GM12878 (cell line): ENCODE results near the gene DAZAP1. TPM values are rescaled to one million over a fixed set of nuclear protein-coding genes. Genes with fewer than 3 reads are reported as not detected.

Source experiments
- ATAC-seq: fragments of 200-7000 bp; cut with Tn5 transposase; 3 replicates; pipeline ENCODE4 v1.9.1; 2020; ENCODE audit warnings: mild to moderate bottlenecking, moderate library complexity
- BruUV-seq: library from RNA; stranded (reverse); fragments of 400-500 nt; replicated peaks from 2 replicates; lab custom pipeline; 2021; lab: Mats Ljungman, UMichigan
- CTCF ChIA-PET: fragments of 300-600 bp; sonication (Branson Sonifier 250); formaldehyde crosslinking; extraction: SDS; loops from one replicate; lab custom pipeline; 2021; ENCODE audit warnings: inconsistent platforms; lab: Yijun Ruan, JAX
- POLR2A ChIA-PET: fragments of 350-600 bp; formaldehyde crosslinking; extraction: SDS; loops from one replicate; lab custom pipeline; 2021; ENCODE audit warnings: inconsistent platforms; lab: Charles Lee
- RAD21 ChIA-PET: fragments of 300-600 bp; sonication (Branson Sonifier 250); formaldehyde crosslinking; loops from one replicate; lab custom pipeline; 2023; ENCODE audit warnings: antibody characterized with exemption; ENCODE audit not compliant: unreplicated experiment; lab: Charles Lee
- SMC1A ChIA-PET: fragments of 300-600 bp; sonication (Branson Sonifier 250); formaldehyde crosslinking; loops from one replicate; lab custom pipeline; 2023; ENCODE audit not compliant: unreplicated experiment, uncharacterized antibody; lab: Charles Lee
- DNase-seq: peaks from one replicate; pipeline ENCODE4 v3.0.0-alpha.2; 2011; ENCODE audit warnings: low read depth, low spot score
- FAIRE-seq: peaks from 3 replicates; lab custom pipeline; 2011; peaks lifted over from hg19 to GRCh38; lab: Jason Lieb, UNC
- H2AFZ ChIP-seq: 2 replicates; pipeline ENCODE4 v1.6.0; 2011; ENCODE audit warnings: low read depth, low read length, control low read depth; ENCODE audit not compliant: control insufficient read depth
- H3K27ac ChIP-seq: 2 replicates; pipeline ENCODE4 v1.5.1; 2011; ENCODE audit warnings: control low read depth; ENCODE audit not compliant: control insufficient read depth, insufficient read depth
- H3K27me3 ChIP-seq, 2 experiments: replicated peaks in 1 of 2; 2 replicates each; pipeline versions ENCODE4 v1.6.0 to v1.6.1; 2011; ENCODE audit warnings: low read length in 1 of 2; ENCODE audit not compliant: control insufficient read depth in 2 of 2, insufficient read depth in 2 of 2
- H3K36me3 ChIP-seq, 2 experiments: 2 replicates each; pipeline ENCODE4 v1.5.1; 2011; ENCODE audit warnings: low read length in 1 of 2; ENCODE audit not compliant: control insufficient read depth in 2 of 2, insufficient read depth in 2 of 2
- H3K4me1 ChIP-seq: 2 replicates; pipeline ENCODE4 v1.6.1; 2011; ENCODE audit warnings: mild to moderate bottlenecking, low read length, moderate library complexity, mixed read lengths; ENCODE audit not compliant: control insufficient read depth, insufficient read depth
- H3K4me2 ChIP-seq: 2 replicates; pipeline ENCODE4 v1.6.0; 2011; ENCODE audit warnings: control low read depth; ENCODE audit not compliant: control insufficient read depth, insufficient read depth
- H3K4me3 ChIP-seq: fragments of 200-600 bp; sonication (generic); 2 replicates; pipeline ENCODE4 v1.5.1; 2016
- H3K79me2 ChIP-seq: 2 replicates; pipeline ENCODE4 v1.6.0; 2011; ENCODE audit warnings: low read length; ENCODE audit not compliant: control insufficient read depth, insufficient read depth
- H3K9ac ChIP-seq: 2 replicates; pipeline ENCODE4 v1.8.0; 2011; ENCODE audit warnings: low read length, control low read depth, mixed read lengths; ENCODE audit not compliant: control insufficient read depth, insufficient read depth
- H3K9me3 ChIP-seq: replicated peaks from 3 replicates; pipeline ENCODE4 v1.5.1; 2011; ENCODE audit warnings: mild to moderate bottlenecking, low read length; ENCODE audit not compliant: control insufficient read depth, insufficient read depth
- H4K20me1 ChIP-seq: 2 replicates; pipeline ENCODE4 v1.6.0; 2011; ENCODE audit not compliant: control insufficient read depth, insufficient read depth
- CBFB ChIP-seq: IDR thresholded peaks from 2 replicates; pipeline ENCODE4 v1.6.1; 2016; ENCODE audit warnings: antibody characterized with exemption, low read depth
- EED ChIP-seq: sonication (generic); IDR thresholded peaks from 2 replicates; pipeline ENCODE4 v1.6.1; 2016; ENCODE audit warnings: antibody characterized with exemption, low read depth
- MEF2B ChIP-seq: fragments of 450-650 bp; IDR thresholded peaks from 2 replicates; pipeline ENCODE4 v1.6.1; 2018; ENCODE audit warnings: mild to moderate bottlenecking, moderate library complexity; ENCODE audit not compliant: partially characterized antibody, poor library complexity, severe bottlenecking
- MLLT1 ChIP-seq: fragments of 450-650 bp; IDR thresholded peaks from 2 replicates; pipeline ENCODE4 v1.6.1; 2016; ENCODE audit warnings: mild to moderate bottlenecking
- MTA3 ChIP-seq: IDR thresholded peaks from 2 replicates; pipeline ENCODE4 v1.6.1; 2012; ENCODE audit warnings: low read length, inconsistent platforms, borderline replicate concordance
- PBX3 ChIP-seq: IDR thresholded peaks from 2 replicates; pipeline ENCODE4 v1.6.1; 2011; ENCODE audit warnings: mild to moderate bottlenecking, low read depth, low read length, moderate library complexity; ENCODE audit not compliant: insufficient replicate concordance
- PKNOX1 ChIP-seq: fragments of 450-650 bp; IDR thresholded peaks from 2 replicates; pipeline ENCODE4 v1.6.1; 2016; ENCODE audit warnings: mild to moderate bottlenecking
- RUNX3 ChIP-seq: IDR thresholded peaks from 2 replicates; pipeline ENCODE4 v1.6.1; 2012; ENCODE audit warnings: low read length, inconsistent platforms
- SREBF2 ChIP-seq: IDR thresholded peaks from 2 replicates; pipeline ENCODE4 v1.6.1; 2012; ENCODE audit warnings: mild to moderate bottlenecking, low read length
- ZBED1 ChIP-seq: IDR thresholded peaks from 2 replicates; pipeline ENCODE4 v1.6.1; 2016; ENCODE audit warnings: borderline replicate concordance
- ZZZ3 ChIP-seq: IDR thresholded peaks from 2 replicates; pipeline ENCODE4 v1.6.1; 2011; ENCODE audit warnings: low read depth; ENCODE audit not compliant: control insufficient read depth, insufficient read length
- WGBS: methylation state at CpG from one replicate; pipeline ENCODE4 v1.1.6; 2016; ENCODE audit warnings: low lambda C conversion rate; ENCODE audit not compliant: insufficient replicate concordance, insufficient coverage; ENCODE audit errors: missing lambda C conversion rate; 5-methylcytosine and 5-hydroxymethylcytosine counted together
- in situ Hi-C: fragments of 300-500 bp; cut with MboI; formaldehyde crosslinking; loops from 9 replicates; pipeline ENCODE4 v1.14.3; 2018; ENCODE audit warnings: mixed read lengths
- intact Hi-C: fragments of 100-400 bp; cut with micrococcal nuclease; formaldehyde crosslinking; loops from one replicate; pipeline ENCODE4 v1.14.2; 2022; ENCODE audit not compliant: unreplicated experiment
- polyA plus RNA-seq, 11 experiments: library from polyadenylated mRNA; depleted of rRNA in 4 of 11; unstranded in 6 of 11; stranded (reverse) in 5 of 11; fragments of >200 nt; fragmentation: Nextera tagmentation in 4 of 11; fragmentation: Illumina TruSeq in 1 of 11; extraction: Ambion mirVana in 4 of 11; extraction: Trizol in 1 of 11; gene quantifications; 1 replicate in 1 of 11; 2 replicates in 10 of 11; pipeline versions ENCODE4 v1.2.1 to v1.2.3, GENCODE V29; 2011 to 2016; ENCODE audit warnings: inconsistent platforms in 2 of 11, missing spikeins in 2 of 11, low read depth in 1 of 11
- total RNA-seq, 4 experiments: library from RNA; depleted of rRNA in 3 of 4; stranded (reverse); fragments of >200 nt in 3 of 4; fragmentation: Illumina TruSeq in 1 of 4; extraction: Trizol in 1 of 4; gene quantifications; 2 replicates each; pipeline versions ENCODE4 v1.2.1 to v1.2.3, GENCODE V29; 2013 to 2021

DAZAP1 gene
- total and polyA plus RNA-seq, 10 of the 15 experiments (the other 5 are each of a cell fraction or from before 2014, with no cell fraction given), result 9.9 to 240 (median 92.3) TPM

- TF ChIP-seq PBX3 (no peak), ZBED1 (no peak), CBFB (no peak), MTA3 (no peak), PKNOX1 (no peak), MEF2B (no peak)
Observed at GRCh38 chr19:1382250-1382649, 25.1 kb upstream of the DAZAP1 start (continued).

GRCh38 chr19:1383017-1383311 lies 24.4 kb upstream of the DAZAP1 start:
- Histone ChIP-seq H3K9me3 (no peaks in the 10 kb centered on the region), H3K79me2 (peaks cover 11% of the 10 kb centered on the region), H2AFZ (no peak overlapping the region; the same call in 1 of the 2 replicates), H3K4me2 (no peak overlapping the region), H3K27me3 (no peaks in the 10 kb centered on the region), H3K27ac (no peak overlapping the region), H3K9ac (no peak overlapping the region), H3K36me3 (no peaks in the 10 kb centered on the region; a peak in 1 of 4 replicates), H4K20me1 (no peaks in the 10 kb centered on the region), H3K4me1 (no peaks in the 10 kb centered on the region), H3K4me3 (no peak overlapping the region)
- TF ChIP-seq EED, result peak; percentile 17
- TF ChIP-seq ZZZ3, result no peak
- peak; percentile 70 for TF ChIP-seq RUNX3
- TF ChIP-seq PKNOX1, result no peak
- TF ChIP-seq MLLT1, result no peak
- no peak for TF ChIP-seq SREBF2
- in situ Hi-C loops, result no loop called here
- ATAC-seq, result no peak
- POLR2A ChIA-PET, result interaction anchor here (0.9 to 1.1 kb wide), 2 partner anchors 23 to 29 kb away, joined by 4 to 7 read pairs; no protein-coding TSS in a partner anchor
- FAIRE-seq, result no peak
- RAD21 ChIA-PET, result interaction anchor here (0.6 to 1.0 kb wide), 8 partner anchors 28 to 1093 kb away, joined by 3 to 5 read pairs (median 4); partner anchors contain the start of genes C19orf25 and GADD45B
- intact Hi-C loops, result loop anchor here (1.0 kb wide), 1 partner anchor 23 kb away; no protein-coding TSS in a partner anchor
- DNase-seq, result no peak
- BruUV-seq, result no TSS peak
- CTCF ChIA-PET, result interaction anchor here (0.7 to 2.8 kb wide), 6 partner anchors 11 to 139 kb away, joined by 3 to 11 read pairs (median 6); no protein-coding TSS in a partner anchor
- WGBS, result 2% methylated on average over 9 of the region's 9 CpGs
- SMC1A ChIA-PET, result interaction anchor here (0.9 kb wide), 3 partner anchors 18 to 139 kb away, joined by 3 to 6 read pairs (median 3); no protein-coding TSS in a partner anchor
